Common myeloid progenitor, CD34-positive (primary cell): Measurements from ENCODE around the gene TANGO2.

Experiments used
- CTCF ChIA-PET: fragments of 350-600 bp; sonication (Branson Sonifier 250); formaldehyde crosslinking; loops from one replicate; lab custom pipeline; 2021; ENCODE audit warnings: antibody characterized with exemption; lab: Charles Lee
- POLR2A ChIA-PET: fragments of 350-600 bp; sonication (Branson Sonifier 250); formaldehyde crosslinking; loops from one replicate; lab custom pipeline; 2021; ENCODE audit warnings: antibody characterized with exemption; lab: Charles Lee
- DNase-seq, 3 donors: peaks; one replicate each; pipeline versions ENCODE4 v3.0.0 to v3.0.0-alpha.2; 2013
- H3K27ac ChIP-seq, 2 experiments: 1 replicate in 1 of 2; 2 replicates in 1 of 2; pipeline ENCODE4 v1.7.0; 2013; ENCODE audit warnings: inconsistent platforms in 2 of 2, low read length in 2 of 2, mild to moderate bottlenecking in 2 of 2, low read depth in 1 of 2, moderate library complexity in 1 of 2; ENCODE audit not compliant: severe bottlenecking in 2 of 2, insufficient read depth in 1 of 2, poor library complexity in 1 of 2
- H3K27me3 ChIP-seq, 5 experiments: replicated peaks in 2 of 5; 1 replicate in 3 of 5; 2 replicates in 2 of 5; pipeline versions ENCODE4 v1.6.1 to v1.7.0; 2013; ENCODE audit warnings: low read length in 4 of 5, mild to moderate bottlenecking in 2 of 5, moderate library complexity in 2 of 5, inconsistent platforms in 1 of 5; ENCODE audit not compliant: insufficient read depth in 5 of 5, control insufficient read depth in 4 of 5
- H3K36me3 ChIP-seq, 4 experiments: 1 replicate in 2 of 4; 2 replicates in 2 of 4; pipeline versions ENCODE4 v1.6.1 to v1.7.0; 2013; ENCODE audit warnings: low read length in 3 of 4, control low read depth in 1 of 4, mild to moderate bottlenecking in 1 of 4; ENCODE audit not compliant: control insufficient read depth in 4 of 4, insufficient read depth in 4 of 4
- H3K4me1 ChIP-seq, 4 experiments: 1 replicate in 3 of 4; 2 replicates in 1 of 4; pipeline versions ENCODE4 v1.6.1 to v1.7.1; 2013; ENCODE audit warnings: low read length in 3 of 4, mild to moderate bottlenecking in 3 of 4, control low read depth in 1 of 4, inconsistent platforms in 1 of 4, moderate library complexity in 1 of 4; ENCODE audit not compliant: control insufficient read depth in 4 of 4, insufficient read depth in 4 of 4; ENCODE audit errors: control extremely low read depth in 1 of 4
- H3K4me3 ChIP-seq, 7 experiments: 1 replicate in 4 of 7; 2 replicates in 3 of 7; pipeline versions ENCODE4 v1.5.1 to v1.7.0; 2013; ENCODE audit warnings: mild to moderate bottlenecking in 7 of 7, low read length in 6 of 7, moderate library complexity in 6 of 7, inconsistent platforms in 2 of 7, low read depth in 2 of 7, control low read depth in 1 of 7; ENCODE audit not compliant: insufficient read depth in 4 of 7, control insufficient read depth in 1 of 7; ENCODE audit errors: extremely low read depth in 1 of 7
- H3K9me3 ChIP-seq, 5 experiments: 1 replicate in 4 of 5; 2 replicates in 1 of 5; pipeline versions ENCODE4 v1.6.1 to v1.7.1; 2013; ENCODE audit warnings: low read length in 4 of 5, mild to moderate bottlenecking in 2 of 5, inconsistent platforms in 1 of 5, low read depth in 1 of 5, moderate library complexity in 1 of 5; ENCODE audit not compliant: control insufficient read depth in 4 of 5, insufficient read depth in 2 of 5; ENCODE audit errors: control extremely low read depth in 1 of 5
- WGBS: methylation state at CpG from one replicate; pipeline ENCODE4 v1.1.5; 2013; ENCODE audit not compliant: insufficient coverage; 5-methylcytosine and 5-hydroxymethylcytosine counted together

TANGO2 gene

DNA sequence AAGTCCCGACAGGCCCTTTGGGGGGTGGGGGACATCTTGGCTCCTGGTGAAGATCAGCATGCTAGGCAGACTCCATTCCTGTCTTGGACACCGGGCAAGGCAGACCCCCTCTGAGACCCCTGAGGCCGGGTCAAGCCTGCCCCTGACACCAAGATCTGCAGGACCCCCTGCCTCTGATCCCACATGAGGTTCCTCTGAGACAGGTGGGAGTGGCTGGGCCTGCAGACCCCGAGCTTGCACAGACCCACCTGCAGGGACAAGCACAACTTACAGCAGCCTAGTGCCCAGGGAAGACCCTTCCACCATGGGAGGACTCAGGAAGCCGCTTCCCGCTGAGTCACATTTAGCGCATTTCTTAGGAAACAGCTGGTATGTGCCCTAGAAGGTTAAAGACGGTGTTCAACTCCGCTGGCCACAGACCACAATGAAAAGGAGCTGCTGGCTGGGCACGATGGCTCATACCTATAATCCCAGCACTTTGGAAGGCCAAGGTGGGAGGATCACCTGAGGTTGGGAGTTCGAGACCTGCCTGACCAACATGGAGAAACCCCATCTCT, 19.8 kb upstream of the TANGO2 start:
- Histone ChIP-seq H3K4me3 (no peak overlapping the region), H3K36me3 (no peaks in the 10 kb centered on the region), H3K27me3 (no peaks in the 10 kb centered on the region), H3K27ac (no peak overlapping the region), H3K9me3 (peaks cover 0 to 15% (median 4%) of the 10 kb centered on the region in 5 experiments), H3K4me1 (peaks cover 0 to 42% (median 30%) of the 10 kb centered on the region in 4 experiments)
- DNase-seq, result peak; percentile 47 to 86 (median 83)
- ChIA-PET POLR2A (interaction anchor here (1.1 kb wide), 1 partner anchor 26 kb away, joined by 3 read pairs; no protein-coding TSS in a partner anchor), CTCF (interaction anchor here (0.9 to 2.8 kb wide), 6 partner anchors 10 to 47 kb away, joined by 3 to 10 read pairs (median 4); no protein-coding TSS in a partner anchor)
- 19% methylated on average over 8 of the region's 11 CpGs for WGBS

DNA sequence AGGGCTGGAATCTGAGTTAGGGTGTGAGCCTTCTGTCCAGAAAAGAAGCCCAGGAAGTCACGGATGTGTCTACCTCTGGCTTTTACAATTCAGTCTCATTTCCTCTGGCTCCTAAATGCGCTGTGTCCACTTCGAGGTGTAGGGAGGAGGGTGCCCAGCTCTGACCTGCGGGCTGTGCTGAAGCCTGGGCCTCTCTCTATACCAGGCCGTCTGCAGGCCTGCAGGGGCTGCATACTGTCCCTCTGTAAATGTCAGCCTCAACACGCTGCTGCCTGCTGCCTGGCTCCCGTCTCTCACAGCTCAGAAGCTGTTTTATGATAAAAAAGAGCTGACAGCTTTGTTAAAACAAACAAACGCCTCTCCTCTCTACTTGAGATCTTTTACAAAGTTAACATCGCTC, 18.8 kb upstream of the TANGO2 start:
- Histone ChIP-seq H3K27me3 (no peaks in the 10 kb centered on the region), H3K9me3 (peaks cover 0 to 15% (median 4%) of the 10 kb centered on the region in 5 experiments), H3K4me1 (peaks cover 0 to 42% (median 30%) of the 10 kb centered on the region in 4 experiments), H3K4me3 (no peak overlapping the region), H3K27ac (no peak overlapping the region), H3K36me3 (no peaks in the 10 kb centered on the region)
- ChIA-PET CTCF (interaction anchor here (0.9 to 2.8 kb wide), 4 partner anchors 9 to 48 kb away, joined by 3 to 13 read pairs (median 8); no protein-coding TSS in a partner anchor), POLR2A (no interaction called here)
- WGBS, result 94% methylated on average over 7 of the region's 9 CpGs
- no peak for DNase-seq

DNA sequence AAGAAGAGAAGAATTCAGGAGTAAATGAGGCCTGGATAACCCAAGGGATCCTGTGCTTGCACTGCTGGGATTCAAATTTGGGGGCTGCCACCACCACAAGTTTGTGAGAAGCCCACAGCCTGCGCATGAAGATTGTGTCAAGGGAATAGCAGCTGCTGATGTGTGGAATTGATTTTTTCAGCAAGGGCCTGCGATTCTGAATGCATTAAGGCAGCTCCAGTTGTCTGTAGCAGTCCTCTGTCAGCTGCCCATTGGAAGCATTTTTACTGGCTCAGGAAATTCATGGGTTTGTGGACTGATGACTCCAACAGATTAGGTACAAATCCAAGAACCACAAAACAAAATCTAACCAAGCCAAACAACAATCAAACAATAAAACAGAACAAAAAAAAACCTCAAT, 18.3 kb upstream of the TANGO2 start:
- peaks cover 0 to 42% (median 30%) of the 10 kb centered on the region in 4 experiments for H3K4me1 ChIP-seq
- DNase-seq, result no peak
- peaks cover 0 to 15% (median 4%) of the 10 kb centered on the region in 5 experiments for H3K9me3 ChIP-seq
- H3K27ac ChIP-seq, result no peak overlapping the region
- CTCF ChIA-PET, result interaction anchor here (2.0 to 2.7 kb wide), 2 partner anchors 10 to 33 kb away, joined by 5 to 13 read pairs; no protein-coding TSS in a partner anchor
- H3K4me3 ChIP-seq, result no peak overlapping the region
- no peaks in the 10 kb centered on the region for H3K36me3 ChIP-seq
- POLR2A ChIA-PET, result no interaction called here
- WGBS, result 80% methylated on average over 2 of the region's 2 CpGs
- H3K27me3 ChIP-seq, result no peaks in the 10 kb centered on the region

DNA sequence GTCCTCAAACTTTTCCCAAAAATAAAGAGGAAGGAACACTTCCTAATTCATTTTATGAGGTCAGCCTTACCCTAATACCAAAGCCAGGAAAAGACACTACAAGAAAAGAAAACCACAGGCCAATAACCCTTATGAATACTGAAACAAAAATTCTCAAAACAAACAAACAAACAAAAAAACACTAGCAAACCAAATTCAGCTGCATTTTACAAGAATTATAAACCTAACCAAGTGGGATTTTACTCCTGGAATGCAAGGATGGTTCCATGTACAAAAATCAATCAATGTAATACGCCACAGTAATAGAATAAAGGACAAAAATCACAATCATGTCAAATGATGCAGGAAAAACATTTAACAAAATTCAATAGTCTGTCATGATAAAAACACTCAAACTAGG, 17.6 kb upstream of the TANGO2 start:
- H3K27ac ChIP-seq, result no peak overlapping the region
- POLR2A ChIA-PET, result no interaction called here
- no peaks in the 10 kb centered on the region for H3K36me3 ChIP-seq
- CTCF ChIA-PET, result interaction anchor here (2.0 to 2.7 kb wide), 2 partner anchors 9 to 33 kb away, joined by 5 to 13 read pairs; no protein-coding TSS in a partner anchor
- no peak overlapping the region for H3K4me3 ChIP-seq
- H3K4me1 ChIP-seq, result peaks cover 0 to 36% (median 26%) of the 10 kb centered on the region in 4 experiments
- peaks cover 0 to 15% (median 4%) of the 10 kb centered on the region in 5 experiments for H3K9me3 ChIP-seq
- peak in 2 of 3 donors; percentile 15 to 17 for DNase-seq
- no CpG with 5 or more reads among the region's 1 CpG for WGBS
- no peaks in the 10 kb centered on the region for H3K27me3 ChIP-seq

DNA sequence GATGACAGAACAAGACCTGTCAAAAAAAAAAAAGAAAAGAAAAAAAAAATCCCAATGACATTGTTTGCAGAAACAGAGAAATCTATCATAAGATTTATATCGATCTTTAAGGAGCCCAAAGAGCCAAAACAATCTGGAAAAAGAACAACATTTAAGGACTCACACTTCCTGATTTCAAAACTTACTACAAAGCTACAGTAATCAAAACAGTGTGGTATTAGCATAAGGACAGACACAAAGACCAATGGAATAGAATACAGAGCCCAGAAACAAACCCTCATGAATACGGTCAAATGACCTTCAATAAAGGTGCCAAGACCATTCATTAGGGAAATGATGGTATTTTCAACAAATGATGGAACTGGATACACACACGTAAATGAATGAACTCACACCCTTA, 16.4 kb upstream of the TANGO2 start:
- no CpG with 5 or more reads among the region's 3 CpGs for WGBS
- ChIA-PET POLR2A (interaction anchor here (0.6 to 0.8 kb wide), 2 partner anchors 11 to 30 kb away, joined by 3 to 4 read pairs; no protein-coding TSS in a partner anchor), CTCF (interaction anchor here (2.0 to 2.7 kb wide), 2 partner anchors 8 to 34 kb away, joined by 5 to 13 read pairs; no protein-coding TSS in a partner anchor)
- H3K36me3 ChIP-seq, result no peaks in the 10 kb centered on the region
- no peak overlapping the region for H3K4me3 ChIP-seq
- peaks cover 0 to 25% (median 17%) of the 10 kb centered on the region in 4 experiments for H3K4me1 ChIP-seq
- no peaks in the 10 kb centered on the region for H3K27me3 ChIP-seq
- no peak for DNase-seq
- H3K27ac ChIP-seq, result no peak overlapping the region
- H3K9me3 ChIP-seq, result peaks cover 0 to 15% (median 4%) of the 10 kb centered on the region in 5 experiments

DNA sequence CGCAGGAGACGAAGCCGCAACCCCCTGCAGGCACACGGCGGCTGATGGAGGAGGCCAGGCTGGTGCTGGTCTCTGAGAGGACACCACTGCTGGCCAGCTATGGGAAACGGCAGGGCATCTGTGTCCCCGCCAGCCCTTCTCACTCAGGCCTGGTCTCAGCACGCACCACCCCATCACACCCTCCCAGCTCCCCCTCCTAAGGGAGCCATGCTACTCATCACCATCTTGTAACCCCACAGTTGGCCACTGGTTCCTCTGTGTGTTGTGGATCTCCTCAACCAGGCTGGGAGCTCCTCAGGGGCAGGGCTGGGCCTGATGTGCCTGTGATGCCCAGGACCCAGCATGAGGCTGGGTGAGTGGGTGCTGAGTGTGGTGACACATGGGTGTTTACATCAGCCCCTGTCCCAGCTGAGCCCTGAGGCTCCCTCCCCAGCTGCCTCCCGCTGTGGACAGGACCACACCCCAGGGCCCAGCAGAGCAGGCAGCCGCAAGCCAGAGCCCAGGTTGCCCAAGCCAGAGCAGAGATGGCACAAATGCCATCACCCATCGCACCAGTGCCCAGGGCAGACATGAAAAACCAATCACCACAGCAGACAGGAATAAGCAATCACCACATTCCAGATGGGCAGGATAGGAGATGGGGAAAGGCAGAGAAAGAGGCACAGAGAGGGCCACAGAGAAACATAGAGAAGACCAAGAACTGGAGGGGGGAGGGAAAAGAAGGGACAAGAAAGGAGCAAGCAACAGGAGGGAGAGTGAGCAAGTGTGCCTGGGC, 12.5 kb upstream of the TANGO2 start:
- H3K36me3 ChIP-seq, result no peaks in the 10 kb centered on the region
- DNase-seq, result no peak
- H3K9me3 ChIP-seq, result peaks cover 0 to 12% (median 2%) of the 10 kb centered on the region in 5 experiments
- peaks cover 0 to 22% (median 14%) of the 10 kb centered on the region in 4 experiments for H3K4me1 ChIP-seq
- no peaks in the 10 kb centered on the region for H3K27me3 ChIP-seq
- ChIA-PET CTCF (interaction anchor here (1.6 to 10.4 kb wide), 3 partner anchors 16 to 39 kb away, joined by 4 to 384 read pairs (median 5); no protein-coding TSS in a partner anchor), POLR2A (no interaction called here)
- WGBS, result 95% methylated on average over 8 of the region's 11 CpGs
- H3K27ac ChIP-seq, result no peak overlapping the region
- no peak overlapping the region for H3K4me3 ChIP-seq
